Measurements from ENCODE around the gene CD101. TPM values are rescaled to one million over a fixed set of nuclear protein-coding genes. Genes with fewer than 3 reads are reported as not detected.

Gene CD101
- total RNA-seq, 1 experiment from 2014 or later, result 0.86 TPM

DNA sequence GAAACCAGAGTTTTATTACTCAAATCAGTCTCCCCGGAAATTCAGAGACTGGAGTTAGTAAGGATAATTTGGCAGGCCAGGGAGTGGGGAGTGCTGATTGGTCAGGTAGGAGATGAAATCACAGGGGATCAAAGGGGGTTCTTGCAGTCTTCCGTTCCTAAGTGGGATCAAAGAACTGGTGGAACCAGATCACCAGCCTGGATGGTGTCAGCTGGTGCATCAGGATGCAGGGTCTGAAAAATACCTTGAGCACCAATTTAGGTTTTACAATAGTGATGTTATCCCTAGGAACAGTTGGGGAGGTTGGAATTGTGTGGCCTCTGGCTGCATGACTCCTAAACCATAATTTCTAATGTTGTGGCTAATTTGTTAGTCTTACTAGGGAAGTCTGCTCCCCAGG is 1.4 kb upstream of the CD101 start:
- no peaks in the 10 kb centered on the region for H3K9me3 Mint-ChIP-seq (ENCODE audit: unreplicated experiment)
- peaks cover 1% of the 10 kb centered on the region for H3K27me3 Mint-ChIP-seq (ENCODE audit: insufficient read depth, unreplicated experiment)
- ChIA-PET POLR2A (no interaction called here), CTCF (no interaction called here)
- no peaks in the 10 kb centered on the region for H3K36me3 ChIP-seq (ENCODE audit: control insufficient read depth, insufficient read depth, low read length)
- no peaks in the 10 kb centered on the region for H3K27me3 ChIP-seq (replicated peaks; ENCODE audit: control insufficient read depth, insufficient read depth, low read length)
- H3K4me1 Mint-ChIP-seq (ENCODE audit: low read depth, unreplicated experiment), result no peaks in the 10 kb centered on the region
- H3K36me3 Mint-ChIP-seq (ENCODE audit: insufficient read depth, unreplicated experiment), result no peaks in the 10 kb centered on the region
- no peak overlapping the region for H3K4me3 Mint-ChIP-seq (ENCODE audit: unreplicated experiment)
- no peak overlapping the region for H3K4me3 ChIP-seq (ENCODE audit: low read depth, low read length)
- intact Hi-C loops (cut with micrococcal nuclease; ENCODE audit: unreplicated experiment), result no loop called here
- DNase-seq, result no peak
- no TSS peak for BruUV-seq (replicated peaks)
- no peaks in the 10 kb centered on the region for H3K4me1 ChIP-seq
- no peaks in the 10 kb centered on the region for H3K9me3 ChIP-seq
- no peak overlapping the region for H3K27ac Mint-ChIP-seq (ENCODE audit: unreplicated experiment)
- TF ChIP-seq, protein P1, sequence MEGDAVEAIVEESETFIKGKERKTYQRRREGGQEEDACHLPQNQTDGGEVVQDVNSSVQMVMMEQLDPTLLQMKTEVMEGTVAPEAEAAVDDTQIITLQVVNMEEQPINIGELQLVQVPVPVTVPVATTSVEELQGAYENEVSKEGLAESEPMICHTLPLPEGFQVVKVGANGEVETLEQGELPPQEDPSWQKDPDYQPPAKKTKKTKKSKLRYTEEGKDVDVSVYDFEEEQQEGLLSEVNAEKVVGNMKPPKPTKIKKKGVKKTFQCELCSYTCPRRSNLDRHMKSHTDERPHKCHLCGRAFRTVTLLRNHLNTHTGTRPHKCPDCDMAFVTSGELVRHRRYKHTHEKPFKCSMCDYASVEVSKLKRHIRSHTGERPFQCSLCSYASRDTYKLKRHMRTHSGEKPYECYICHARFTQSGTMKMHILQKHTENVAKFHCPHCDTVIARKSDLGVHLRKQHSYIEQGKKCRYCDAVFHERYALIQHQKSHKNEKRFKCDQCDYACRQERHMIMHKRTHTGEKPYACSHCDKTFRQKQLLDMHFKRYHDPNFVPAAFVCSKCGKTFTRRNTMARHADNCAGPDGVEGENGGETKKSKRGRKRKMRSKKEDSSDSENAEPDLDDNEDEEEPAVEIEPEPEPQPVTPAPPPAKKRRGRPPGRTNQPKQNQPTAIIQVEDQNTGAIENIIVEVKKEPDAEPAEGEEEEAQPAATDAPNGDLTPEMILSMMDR (IDR thresholded peaks at IDR 0.05; ENCODE audit: insufficient read depth in 1 of 2, low read depth in 1 of 2, low read length in 1 of 2, severe bottlenecking in 1 of 2, unreplicated experiment in 1 of 2), result no peak

DNA sequence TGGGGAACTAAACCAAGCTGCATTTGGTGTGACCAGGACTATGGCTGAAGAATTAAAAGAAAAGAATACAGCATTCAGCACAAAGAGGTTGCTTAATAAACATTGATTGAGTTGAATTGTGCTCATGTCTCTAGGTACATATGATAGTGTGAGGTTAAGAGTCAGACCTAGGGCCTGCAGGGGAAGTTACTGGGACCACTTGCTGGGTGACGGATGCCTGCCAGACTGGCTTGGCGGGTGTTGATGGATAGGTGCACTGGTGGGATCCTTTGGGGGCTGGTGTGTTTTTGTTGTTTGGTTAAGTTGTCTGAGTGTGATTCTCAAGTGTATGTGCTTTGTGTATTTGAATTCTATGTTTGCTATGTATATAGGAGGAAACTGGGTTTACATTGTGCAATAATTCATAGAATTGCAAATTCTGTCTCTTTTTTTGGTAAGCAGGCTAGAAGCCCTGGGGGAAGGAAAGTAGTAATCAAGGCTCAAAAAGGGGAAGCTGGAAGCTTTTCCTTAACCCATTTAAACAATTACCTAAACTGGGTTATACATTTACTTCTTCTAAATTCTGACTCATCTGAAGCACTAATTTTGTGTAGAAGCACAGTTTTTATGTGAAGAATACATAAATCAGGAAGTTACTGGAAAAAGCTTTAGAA is 1.8 kb downstream of the CD101 start:
- no peaks in the 10 kb centered on the region for H3K4me1 Mint-ChIP-seq (ENCODE audit: low read depth, unreplicated experiment)
- no peaks in the 10 kb centered on the region for H3K27me3 ChIP-seq (replicated peaks; ENCODE audit: control insufficient read depth, insufficient read depth, low read length)
- no peaks in the 10 kb centered on the region for H3K9me3 ChIP-seq
- H3K36me3 Mint-ChIP-seq (ENCODE audit: insufficient read depth, unreplicated experiment), result no peaks in the 10 kb centered on the region
- no peak overlapping the region for H3K27ac Mint-ChIP-seq (ENCODE audit: unreplicated experiment)
- TF ChIP-seq, protein P1 (IDR thresholded peaks at IDR 0.05; ENCODE audit: insufficient read depth in 1 of 2, low read depth in 1 of 2, low read length in 1 of 2, severe bottlenecking in 1 of 2, unreplicated experiment in 1 of 2), result no peak
- ChIA-PET POLR2A (no interaction called here), CTCF (no interaction called here)
- intact Hi-C loops (cut with micrococcal nuclease; ENCODE audit: unreplicated experiment), result no loop called here
- no peak overlapping the region for H3K4me3 Mint-ChIP-seq (ENCODE audit: unreplicated experiment)
- H3K9me3 Mint-ChIP-seq (ENCODE audit: unreplicated experiment), result no peaks in the 10 kb centered on the region
- no peak for DNase-seq
- no peaks in the 10 kb centered on the region for H3K36me3 ChIP-seq (ENCODE audit: control insufficient read depth, insufficient read depth, low read length)
- peaks cover 3% of the 10 kb centered on the region for H3K27me3 Mint-ChIP-seq (ENCODE audit: insufficient read depth, unreplicated experiment)
- no TSS peak for BruUV-seq (replicated peaks)
- no peak overlapping the region for H3K4me3 ChIP-seq (ENCODE audit: low read depth, low read length)
- no peaks in the 10 kb centered on the region for H3K4me1 ChIP-seq

DNA sequence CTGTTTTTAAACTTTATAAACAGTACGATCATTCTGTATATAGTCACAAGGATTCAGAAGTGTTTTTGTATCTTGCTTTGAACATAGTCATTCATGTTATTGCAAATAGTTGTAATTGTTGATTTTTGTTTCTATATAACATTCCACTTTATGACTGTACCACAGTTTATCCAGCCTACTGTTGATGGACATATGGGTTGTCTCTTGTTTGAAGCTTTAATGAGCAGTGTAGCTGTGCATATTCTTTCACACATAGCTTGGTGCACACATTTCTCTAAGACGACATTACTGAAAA is 6.1 kb downstream of the CD101 start:
- Mint-ChIP-seq H3K27me3 (ENCODE audit: insufficient read depth, unreplicated experiment) (peaks cover 3% of the 10 kb centered on the region), H3K4me1 (ENCODE audit: low read depth, unreplicated experiment) (no peaks in the 10 kb centered on the region), H3K27ac (ENCODE audit: unreplicated experiment) (no peak overlapping the region), H3K36me3 (ENCODE audit: insufficient read depth, unreplicated experiment) (no peaks in the 10 kb centered on the region), H3K9me3 (ENCODE audit: unreplicated experiment) (no peaks in the 10 kb centered on the region), H3K4me3 (ENCODE audit: unreplicated experiment) (no peak overlapping the region)
- H3K4me3 ChIP-seq (ENCODE audit: low read depth, low read length), result no peak overlapping the region
- TF ChIP-seq, protein P1 (IDR thresholded peaks at IDR 0.05; ENCODE audit: insufficient read depth in 1 of 2, low read depth in 1 of 2, low read length in 1 of 2, severe bottlenecking in 1 of 2, unreplicated experiment in 1 of 2), result no peak
- intact Hi-C loops (cut with micrococcal nuclease; ENCODE audit: unreplicated experiment), result no loop called here
- POLR2A ChIA-PET, result no interaction called here
- no peaks in the 10 kb centered on the region for H3K36me3 ChIP-seq (ENCODE audit: control insufficient read depth, insufficient read depth, low read length)
- no peaks in the 10 kb centered on the region for H3K9me3 ChIP-seq
- H3K27me3 ChIP-seq (replicated peaks; ENCODE audit: control insufficient read depth, insufficient read depth, low read length), result no peaks in the 10 kb centered on the region
- H3K4me1 ChIP-seq, result no peaks in the 10 kb centered on the region
- BruUV-seq (replicated peaks), result no TSS peak
- CTCF ChIA-PET, result no interaction called here
- no peak for DNase-seq
